Measurements from ENCODE around the gene ADRM1.

The ADRM1 gene

DNA sequence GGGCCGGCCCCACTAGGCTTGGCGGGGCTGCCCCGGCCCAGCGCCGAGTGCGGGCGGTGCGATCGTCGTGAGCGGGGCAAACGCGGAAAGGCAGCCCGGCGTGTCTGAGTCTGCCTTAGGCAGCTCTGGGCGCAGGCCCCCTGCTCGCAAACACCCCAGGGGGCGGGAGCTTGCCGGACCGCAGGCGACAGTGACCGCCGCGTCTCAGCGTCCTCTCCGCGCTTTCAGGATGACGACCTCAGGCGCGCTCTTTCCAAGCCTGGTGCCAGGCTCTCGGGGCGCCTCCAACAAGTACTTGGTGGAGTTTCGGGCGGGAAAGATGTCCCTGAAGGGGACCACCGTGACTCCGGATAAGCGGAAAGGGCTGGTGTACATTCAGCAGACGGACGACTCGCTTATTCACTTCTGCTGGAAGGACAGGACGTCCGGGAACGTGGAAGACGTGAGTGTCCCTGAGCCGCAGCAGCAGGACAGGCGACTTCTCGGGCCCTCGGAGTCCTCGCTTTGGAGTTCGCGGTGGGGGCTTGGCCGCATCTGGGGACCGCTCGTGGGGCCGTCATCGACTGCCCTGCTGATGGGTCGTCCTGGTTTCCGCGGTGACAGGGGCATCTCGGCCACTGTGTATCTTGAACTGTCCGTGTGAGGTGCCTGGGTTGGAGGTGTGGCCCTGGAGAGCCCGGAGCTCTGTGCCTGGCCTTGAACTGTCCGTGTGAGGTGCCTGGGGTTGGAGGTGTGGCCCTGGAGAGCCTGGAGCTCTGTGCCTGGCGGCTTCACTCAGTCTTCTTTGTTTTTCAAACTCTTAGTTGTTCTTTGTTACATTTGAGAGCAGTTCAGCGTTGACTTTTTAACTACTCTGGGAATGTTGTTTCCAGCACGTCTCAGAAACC, 786 bp downstream of the ADRM1 start:
- Histone ChIP-seq H3K4me3 (ENCODE audit: insufficient read length, low read depth) (peak overlapping the region; percentile 96), H3K9me3 (ENCODE audit: insufficient read depth, low read length) (no peaks in the 10 kb centered on the region), H3K4me1 (ENCODE audit: insufficient read depth, insufficient read length) (peaks cover 27% of the 10 kb centered on the region), H3K36me3 (ENCODE audit: insufficient read depth, insufficient read length, low read length) (peaks cover 57% of the 10 kb centered on the region), H3K27me3 (ENCODE audit: insufficient read depth, insufficient read length) (no peaks in the 10 kb centered on the region), H3K9ac (ENCODE audit: insufficient read length, low read depth) (peak overlapping the region; percentile 99)
- DNase-seq (ENCODE audit: low read depth, low spot score): no peak
- no peak for TF ChIP-seq SUZ12 (IDR thresholded peaks at IDR 0.05; ENCODE audit: extremely low read depth, insufficient read depth, insufficient read length)
- TF ChIP-seq YY1 (IDR thresholded peaks at IDR 0.05; ENCODE audit: insufficient read depth, insufficient read length): no peak
- no peak for TF ChIP-seq ZNF274 (IDR thresholded peaks at IDR 0.05; ENCODE audit: low read depth, low read length)

DNA sequence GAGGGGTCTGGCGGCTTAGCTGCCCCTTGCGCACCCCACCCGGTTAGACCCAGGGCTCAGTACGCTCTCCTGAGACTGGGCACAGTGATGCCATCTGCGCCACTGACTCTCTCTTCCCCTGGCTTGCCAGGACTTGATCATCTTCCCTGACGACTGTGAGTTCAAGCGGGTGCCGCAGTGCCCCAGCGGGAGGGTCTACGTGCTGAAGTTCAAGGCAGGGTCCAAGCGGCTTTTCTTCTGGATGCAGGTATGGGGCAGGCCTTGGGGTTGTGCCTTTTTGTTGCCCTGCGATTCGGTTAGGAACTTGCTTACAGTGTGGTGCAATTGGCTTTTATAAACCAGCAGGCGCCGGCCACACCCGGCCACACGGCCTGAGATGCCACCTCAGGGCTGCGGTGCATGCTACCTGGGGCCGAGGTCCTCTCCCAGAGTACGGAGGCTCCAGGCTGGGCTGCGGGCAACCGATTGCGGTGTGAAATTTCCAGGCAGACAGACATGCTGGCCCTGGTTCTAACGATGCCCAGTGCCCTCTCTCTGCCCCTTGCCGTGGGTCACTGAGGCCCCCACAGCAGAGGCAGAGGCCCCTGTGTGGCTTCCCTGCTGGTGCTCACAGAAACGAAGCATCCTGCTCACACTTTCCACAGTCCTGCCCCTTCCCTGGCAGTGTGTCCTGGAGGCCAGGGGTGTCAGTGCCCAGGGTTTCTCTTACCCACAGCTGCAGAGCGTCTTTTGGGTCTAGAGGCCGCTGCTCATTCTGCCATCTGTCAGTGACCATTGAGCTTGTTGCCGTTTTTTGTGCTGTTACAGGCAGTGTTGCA, 1.7 kb downstream of the ADRM1 start:
- TF ChIP-seq ZNF274 (IDR thresholded peaks at IDR 0.05; ENCODE audit: low read depth, low read length): no peak
- no peak for TF ChIP-seq YY1 (IDR thresholded peaks at IDR 0.05; ENCODE audit: insufficient read depth, insufficient read length)
- no peak for TF ChIP-seq SUZ12 (IDR thresholded peaks at IDR 0.05; ENCODE audit: extremely low read depth, insufficient read depth, insufficient read length)
- no peak for DNase-seq (ENCODE audit: low read depth, low spot score)
- Histone ChIP-seq H3K4me3 (ENCODE audit: insufficient read length, low read depth) (peak overlapping the region; percentile 96), H3K9ac (ENCODE audit: insufficient read length, low read depth) (peak overlapping the region; percentile 99), H3K9me3 (ENCODE audit: insufficient read depth, low read length) (no peaks in the 10 kb centered on the region), H3K36me3 (ENCODE audit: insufficient read depth, insufficient read length, low read length) (peaks cover 62% of the 10 kb centered on the region), H3K27me3 (ENCODE audit: insufficient read depth, insufficient read length) (no peaks in the 10 kb centered on the region), H3K4me1 (ENCODE audit: insufficient read depth, insufficient read length) (peaks cover 27% of the 10 kb centered on the region)

DNA sequence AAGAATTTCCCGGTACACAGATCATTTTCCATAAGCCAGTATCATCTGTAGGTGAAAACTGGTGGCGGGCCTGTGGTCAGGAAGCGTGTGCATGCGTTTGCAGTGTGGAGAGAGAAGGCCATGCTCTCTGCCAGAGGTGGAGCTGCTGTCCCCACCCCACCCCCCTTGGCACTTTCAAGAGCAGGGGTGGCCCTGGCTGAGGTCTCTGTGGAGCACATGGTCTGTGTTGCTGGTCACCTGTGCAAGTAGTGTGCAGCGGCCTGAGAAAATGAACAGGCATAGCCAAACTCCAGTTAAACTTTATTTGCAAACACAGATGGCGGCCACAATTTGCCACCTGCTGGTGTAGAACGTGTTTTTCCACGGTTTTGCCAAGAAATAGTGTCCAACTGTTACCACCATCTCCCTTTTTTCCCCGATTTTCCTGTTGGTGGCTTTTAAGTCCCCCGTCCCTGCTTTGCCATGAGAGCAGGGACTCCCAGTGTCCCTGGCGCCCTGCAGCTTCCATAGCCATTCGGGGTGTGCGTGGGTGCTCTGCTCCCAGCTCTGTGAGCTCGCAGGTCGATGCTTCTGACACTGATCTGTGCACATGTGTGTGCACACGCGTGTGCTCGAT, 2.5 kb downstream of the ADRM1 start:
- peaks cover 69% of the 10 kb centered on the region for H3K36me3 ChIP-seq (ENCODE audit: insufficient read depth, insufficient read length, low read length)
- H3K4me3 ChIP-seq (ENCODE audit: insufficient read length, low read depth): no peak overlapping the region
- H3K4me1 ChIP-seq (ENCODE audit: insufficient read depth, insufficient read length): peaks cover 29% of the 10 kb centered on the region
- H3K27me3 ChIP-seq (ENCODE audit: insufficient read depth, insufficient read length): no peaks in the 10 kb centered on the region
- no peak for TF ChIP-seq ZNF274 (IDR thresholded peaks at IDR 0.05; ENCODE audit: low read depth, low read length)
- TF ChIP-seq SUZ12 (IDR thresholded peaks at IDR 0.05; ENCODE audit: extremely low read depth, insufficient read depth, insufficient read length): no peak
- TF ChIP-seq YY1 (IDR thresholded peaks at IDR 0.05; ENCODE audit: insufficient read depth, insufficient read length): no peak
- peak overlapping the region; percentile 99 for H3K9ac ChIP-seq (ENCODE audit: insufficient read length, low read depth)
- H3K9me3 ChIP-seq (ENCODE audit: insufficient read depth, low read length): no peaks in the 10 kb centered on the region
- DNase-seq (ENCODE audit: low read depth, low spot score): no peak

DNA sequence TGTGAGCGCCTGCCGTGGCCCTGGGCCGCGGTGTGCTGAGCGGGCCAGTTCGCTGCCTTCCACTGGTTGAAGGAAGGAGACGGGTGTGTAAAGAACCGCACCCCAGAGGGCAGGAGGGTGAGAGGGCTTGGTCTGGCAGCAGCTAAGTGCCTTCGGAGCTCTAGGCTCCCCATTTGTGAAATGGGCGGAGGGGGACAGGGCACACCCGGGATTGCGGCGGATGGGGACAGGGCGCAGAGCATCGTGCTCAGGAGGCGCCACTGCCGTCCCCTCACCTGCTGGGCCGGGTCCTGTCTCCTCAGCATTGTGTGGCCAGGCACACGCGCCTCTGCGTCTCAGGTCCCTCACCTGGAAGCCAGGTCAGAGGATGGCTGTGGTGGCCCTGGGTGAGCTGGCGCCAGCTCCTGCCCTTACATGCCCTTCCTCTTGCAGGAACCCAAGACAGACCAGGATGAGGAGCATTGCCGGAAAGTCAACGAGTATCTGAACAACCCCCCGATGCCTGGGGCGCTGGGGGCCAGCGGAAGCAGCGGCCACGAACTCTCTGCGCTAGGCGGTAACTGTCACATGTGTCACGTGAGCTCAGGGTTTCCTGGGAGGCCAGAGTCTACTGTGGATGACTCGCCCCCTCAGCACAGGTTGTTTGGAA, 3.1 kb downstream of the ADRM1 start:
- no peak for DNase-seq (ENCODE audit: low read depth, low spot score)
- H3K4me1 ChIP-seq (ENCODE audit: insufficient read depth, insufficient read length): peaks cover 29% of the 10 kb centered on the region
- H3K4me3 ChIP-seq (ENCODE audit: insufficient read length, low read depth): no peak overlapping the region
- TF ChIP-seq SUZ12 (IDR thresholded peaks at IDR 0.05; ENCODE audit: extremely low read depth, insufficient read depth, insufficient read length) (no peak), YY1 (IDR thresholded peaks at IDR 0.05; ENCODE audit: insufficient read depth, insufficient read length) (no peak), ZNF274 (IDR thresholded peaks at IDR 0.05; ENCODE audit: low read depth, low read length) (no peak)
- peak overlapping the region; percentile 14 for H3K9ac ChIP-seq (ENCODE audit: insufficient read length, low read depth)
- peaks cover 75% of the 10 kb centered on the region for H3K36me3 ChIP-seq (ENCODE audit: insufficient read depth, insufficient read length, low read length)
- no peaks in the 10 kb centered on the region for H3K9me3 ChIP-seq (ENCODE audit: insufficient read depth, low read length)
- H3K27me3 ChIP-seq (ENCODE audit: insufficient read depth, insufficient read length): no peaks in the 10 kb centered on the region

DNA sequence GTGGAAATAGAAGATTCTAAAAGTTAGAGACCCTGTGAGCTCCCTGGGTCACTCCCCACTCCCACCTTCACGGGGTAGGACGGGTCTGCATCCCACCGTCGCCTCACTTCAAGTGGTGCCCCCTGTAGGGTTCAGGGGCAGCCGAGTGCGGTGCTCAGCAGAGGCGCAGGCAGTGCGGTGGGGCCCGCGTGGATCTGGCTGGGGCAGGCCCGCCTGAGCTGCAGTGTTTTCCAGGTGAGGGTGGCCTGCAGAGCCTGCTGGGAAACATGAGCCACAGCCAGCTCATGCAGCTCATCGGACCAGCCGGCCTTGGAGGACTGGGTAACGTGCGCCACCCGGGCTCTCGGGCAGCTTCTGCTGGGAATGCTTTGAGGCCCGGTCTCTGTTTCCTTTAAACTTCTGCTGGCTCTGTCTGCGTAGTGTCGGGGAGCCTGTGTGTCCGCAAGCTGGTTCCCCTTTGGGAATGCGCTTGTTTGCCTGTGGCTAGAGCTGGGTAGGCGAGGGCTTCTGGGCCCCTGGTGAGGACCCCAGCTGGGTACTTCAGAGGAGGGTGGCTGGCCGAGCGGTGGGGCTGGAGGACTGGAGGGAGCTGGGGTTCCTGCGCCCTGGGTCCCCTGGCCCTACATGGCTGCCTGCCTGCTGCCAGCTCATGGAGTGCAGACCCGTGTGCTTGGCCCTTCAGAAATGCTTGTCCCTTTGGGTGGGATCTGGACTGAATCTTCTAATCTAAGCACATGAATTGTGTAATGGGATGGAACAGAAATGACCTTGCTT, 3.8 kb downstream of the ADRM1 start:
- Histone ChIP-seq H3K9me3 (ENCODE audit: insufficient read depth, low read length) (no peaks in the 10 kb centered on the region), H3K36me3 (ENCODE audit: insufficient read depth, insufficient read length, low read length) (peaks cover 82% of the 10 kb centered on the region), H3K27me3 (ENCODE audit: insufficient read depth, insufficient read length) (no peaks in the 10 kb centered on the region), H3K4me3 (ENCODE audit: insufficient read length, low read depth) (no peak overlapping the region), H3K9ac (ENCODE audit: insufficient read length, low read depth) (no peak overlapping the region), H3K4me1 (ENCODE audit: insufficient read depth, insufficient read length) (peaks cover 26% of the 10 kb centered on the region)
- DNase-seq (ENCODE audit: low read depth, low spot score): no peak
- TF ChIP-seq SUZ12 (IDR thresholded peaks at IDR 0.05; ENCODE audit: extremely low read depth, insufficient read depth, insufficient read length) (no peak), ZNF274 (IDR thresholded peaks at IDR 0.05; ENCODE audit: low read depth, low read length) (no peak), YY1 (IDR thresholded peaks at IDR 0.05; ENCODE audit: insufficient read depth, insufficient read length) (no peak)
